Germinal center (tissue), 1 donor: ENCODE results near the gene IL1R2.

Experiments
- DNase-seq: peaks from one replicate; pipeline ENCODE4 v3.0.0; 2012; ENCODE audit warnings: mixed read lengths, low spot score

Gene IL1R2

DNA sequence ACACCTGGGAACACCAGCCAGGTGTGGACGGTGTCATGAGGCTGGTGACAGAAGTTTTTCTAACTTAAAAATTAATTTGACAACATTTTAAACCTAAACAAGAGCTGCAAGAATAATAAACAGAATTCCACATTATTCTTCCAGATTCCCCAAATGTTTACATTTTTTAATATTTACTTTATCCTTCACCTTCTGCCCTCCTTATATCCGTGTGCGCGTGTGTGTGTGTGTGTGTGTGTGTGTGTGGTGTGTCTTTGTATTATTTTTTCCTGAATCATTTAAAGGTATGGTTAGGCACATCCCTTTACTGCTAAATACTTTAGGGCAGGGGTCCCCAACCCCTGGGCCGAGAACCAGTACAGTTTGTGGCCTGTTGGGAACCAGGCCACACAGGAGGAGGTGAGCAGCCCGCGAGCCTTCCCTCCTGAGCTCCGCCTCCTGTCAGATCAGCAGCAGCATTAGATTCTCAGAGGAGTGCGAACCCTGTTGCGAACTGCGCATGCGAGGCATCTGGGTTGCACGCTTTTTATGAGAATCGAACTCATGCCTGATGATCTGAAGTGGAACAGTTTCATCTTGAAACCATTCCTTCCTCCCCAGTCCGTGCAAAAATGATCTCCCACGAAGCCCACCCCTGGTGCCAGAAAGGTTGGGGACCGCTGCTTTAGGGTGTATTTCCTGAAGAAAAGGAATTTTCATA is 16.4 kb upstream of the IL1R2 start:
- DNase-seq, result no peak

DNA sequence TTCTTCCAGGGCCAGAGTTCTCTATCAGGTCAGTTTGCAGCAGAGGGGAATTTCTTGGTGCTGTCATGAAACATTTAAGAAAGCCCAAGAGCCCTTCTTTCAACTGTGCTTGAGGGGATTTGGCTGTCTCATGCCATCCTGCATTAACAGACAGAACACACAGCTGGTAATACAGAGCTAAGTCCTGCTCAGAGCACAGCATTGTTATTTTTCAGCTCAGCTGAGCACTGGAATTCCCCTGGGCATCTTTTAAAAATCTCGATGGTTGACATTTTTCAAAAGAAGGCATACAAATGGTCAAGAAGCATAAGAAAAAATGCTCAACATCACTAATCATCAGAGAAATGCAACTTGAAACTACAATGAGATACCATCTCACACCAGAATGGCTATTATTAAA is 14.9 kb upstream of the IL1R2 start:
- DNase-seq, result no peak

DNA sequence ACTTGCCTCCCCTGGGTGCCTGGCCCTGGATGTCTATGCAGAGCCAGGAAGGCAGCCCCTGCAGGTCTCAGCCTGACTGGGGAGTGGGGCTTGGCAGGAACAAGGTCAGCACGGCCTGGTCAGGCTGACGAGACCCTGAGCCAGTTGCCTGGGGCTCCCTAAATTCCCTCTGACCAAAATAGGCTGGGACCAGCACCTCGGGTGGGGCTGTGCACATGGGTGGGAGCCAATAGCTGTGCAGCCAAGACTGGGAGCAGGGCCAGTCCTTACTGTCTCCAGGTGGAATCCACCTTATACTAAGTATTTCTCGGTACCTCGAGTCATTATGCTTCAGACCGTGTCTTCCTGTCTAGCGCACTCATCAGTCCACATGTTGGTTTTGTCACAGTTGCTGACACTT is 11.4 kb upstream of the IL1R2 start:
- no peak for DNase-seq

DNA sequence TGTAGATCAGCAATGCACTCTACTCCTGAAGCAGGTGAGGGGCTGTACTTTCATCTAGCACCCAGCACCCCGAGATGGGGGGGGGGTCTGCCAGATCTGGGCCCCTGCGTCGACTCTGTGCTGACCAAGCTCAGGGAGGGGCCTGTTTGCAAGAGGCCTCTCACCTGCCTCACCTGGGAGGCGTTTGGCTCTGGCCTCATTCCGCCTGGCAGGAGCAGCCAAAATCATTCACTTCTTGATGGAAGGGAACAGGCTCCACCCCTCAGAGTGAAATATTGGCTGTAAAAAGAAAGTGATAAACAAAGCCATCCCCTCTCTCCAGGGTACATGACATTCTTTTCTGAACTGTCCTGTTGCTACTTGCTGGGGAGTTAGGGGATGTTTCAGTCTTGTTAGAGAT is 10.7 kb upstream of the IL1R2 start:
- no peak for DNase-seq

DNA sequence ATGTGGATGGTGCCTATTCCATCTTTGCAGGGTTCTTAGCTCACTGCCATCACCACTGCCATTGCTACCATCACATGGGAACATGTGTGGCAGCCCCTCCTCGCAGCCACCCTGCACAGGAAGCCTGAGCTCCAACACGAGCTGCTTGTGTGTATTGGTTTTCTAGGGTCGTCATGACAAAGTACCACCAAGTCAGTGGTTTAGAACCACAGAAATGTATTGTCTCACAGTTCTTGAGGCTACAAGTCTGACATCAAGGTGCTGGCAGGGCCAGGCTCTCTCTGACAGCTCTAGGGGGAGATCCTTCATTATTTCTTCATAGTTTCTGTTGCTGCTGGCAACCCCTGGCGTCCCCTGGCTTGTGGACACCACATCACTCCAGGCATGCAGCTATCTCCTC is 10.3 kb upstream of the IL1R2 start:
- no peak for DNase-seq

DNA sequence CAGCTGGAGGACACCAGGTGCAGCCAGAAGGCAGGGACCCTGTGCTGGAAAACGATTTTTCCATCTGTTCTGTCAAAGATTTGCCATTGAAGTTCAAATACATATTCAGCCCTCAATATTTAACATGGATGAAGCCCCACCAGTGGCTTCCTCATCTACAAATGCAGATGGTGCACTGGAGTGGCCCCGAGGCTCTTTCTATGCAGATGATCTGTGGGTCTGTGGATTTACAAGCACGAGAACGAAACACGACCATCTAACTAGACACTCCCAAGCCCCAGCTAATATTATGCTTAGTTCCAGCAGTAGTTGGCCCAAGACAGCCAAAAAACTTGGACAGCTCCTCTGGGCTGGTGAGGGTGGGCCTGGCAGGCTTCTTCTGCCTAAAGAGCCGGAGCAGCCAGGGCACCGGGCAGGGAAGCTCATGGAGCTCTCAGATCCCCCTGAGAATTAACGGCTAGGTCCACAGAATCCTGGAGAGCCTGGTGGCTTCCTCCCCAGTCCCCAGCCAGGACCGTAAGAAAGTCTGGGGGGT is 9.2 kb upstream of the IL1R2 start:
- no peak for DNase-seq

DNA sequence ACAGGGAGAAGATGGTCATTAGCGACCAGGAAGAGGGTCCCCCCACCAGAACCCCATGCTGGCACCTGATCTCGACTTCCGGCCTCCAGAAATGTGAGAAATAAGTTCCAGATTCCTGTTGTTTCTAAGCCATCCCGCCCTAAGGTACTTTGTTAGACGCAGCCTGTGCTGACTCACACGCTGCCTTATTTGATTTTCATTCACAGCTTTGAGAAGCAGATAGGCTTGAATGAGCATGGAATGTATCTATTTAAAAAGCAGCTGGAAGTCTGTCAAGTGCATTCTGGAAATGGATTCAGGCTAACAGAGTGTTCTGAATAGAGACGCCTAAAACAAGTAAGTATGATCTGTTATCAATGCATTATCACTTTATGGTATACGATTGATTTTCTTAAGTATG is 8.3 kb upstream of the IL1R2 start:
- no peak for DNase-seq

DNA sequence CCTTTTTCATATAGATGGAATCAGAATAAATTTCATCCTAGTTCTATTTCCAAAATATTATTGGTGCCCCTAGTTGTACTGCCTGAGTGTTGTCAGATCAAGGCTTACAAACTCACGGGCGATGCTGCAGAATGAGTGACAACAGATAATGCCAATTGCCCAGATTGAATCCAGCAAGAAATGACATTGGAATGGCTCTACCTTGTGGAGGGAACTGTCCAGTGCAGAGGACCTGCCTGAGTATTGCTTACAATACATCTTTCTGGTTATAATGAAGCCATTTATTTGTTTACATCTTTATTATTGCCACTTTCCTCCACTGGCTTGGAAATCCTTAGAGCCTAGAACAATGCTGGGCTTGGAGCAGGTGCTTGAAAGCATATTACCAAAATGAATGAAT is 7.8 kb upstream of the IL1R2 start:
- DNase-seq, result no peak

DNA sequence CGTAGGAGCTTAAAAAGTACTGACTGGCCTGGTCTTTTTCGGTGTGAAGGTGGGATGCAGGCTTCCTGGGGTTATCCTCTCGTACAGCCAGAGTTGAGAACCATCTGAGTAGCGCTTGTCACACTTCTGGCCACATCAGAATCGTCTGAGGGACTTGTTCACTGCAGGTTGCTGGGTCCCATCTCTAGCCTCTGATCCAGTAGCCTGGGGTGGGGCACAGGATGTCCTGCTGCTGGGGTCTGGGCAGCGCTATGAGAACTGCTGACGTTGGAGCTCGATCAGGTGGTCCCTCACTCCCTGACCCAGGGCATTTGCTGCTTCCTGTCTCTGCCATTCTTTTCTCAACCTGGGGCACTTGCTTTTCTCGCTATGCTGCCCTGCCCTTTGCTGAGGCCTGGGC is 7.1 kb upstream of the IL1R2 start:
- DNase-seq, result no peak

DNA sequence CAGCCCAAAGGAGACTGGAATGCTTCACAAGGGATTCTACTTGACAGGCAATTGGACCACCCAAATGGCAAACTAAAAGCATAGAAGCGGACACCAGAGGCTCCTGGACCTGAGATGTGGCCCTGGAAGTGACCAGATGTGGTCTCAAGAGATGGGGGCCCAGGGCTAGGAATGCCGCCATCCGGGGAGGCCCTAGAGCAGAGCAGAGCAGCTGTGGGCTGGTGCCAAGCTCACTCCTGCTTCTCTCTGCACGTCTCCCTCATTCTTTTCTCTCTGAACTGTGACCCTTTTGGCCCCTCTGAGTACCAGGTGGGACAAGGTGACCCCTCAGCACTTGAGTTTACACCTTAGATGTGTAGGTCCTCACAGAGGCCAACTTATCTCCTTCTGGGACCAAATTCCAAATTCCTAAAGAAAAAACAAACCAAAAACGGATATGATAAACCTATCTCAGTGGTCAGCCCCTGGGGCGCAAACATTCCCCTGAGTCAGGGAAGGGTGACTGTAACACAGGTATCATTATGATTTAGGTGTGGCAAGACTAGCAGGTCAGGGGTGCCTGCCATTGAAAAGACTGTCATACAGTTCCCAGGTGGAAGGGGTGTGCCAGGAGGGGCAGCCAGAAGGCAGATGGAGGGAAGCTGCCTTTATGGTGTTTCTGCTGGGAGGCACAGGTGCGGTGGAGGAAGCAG is 6.5 kb upstream of the IL1R2 start:
- no peak for DNase-seq

DNA sequence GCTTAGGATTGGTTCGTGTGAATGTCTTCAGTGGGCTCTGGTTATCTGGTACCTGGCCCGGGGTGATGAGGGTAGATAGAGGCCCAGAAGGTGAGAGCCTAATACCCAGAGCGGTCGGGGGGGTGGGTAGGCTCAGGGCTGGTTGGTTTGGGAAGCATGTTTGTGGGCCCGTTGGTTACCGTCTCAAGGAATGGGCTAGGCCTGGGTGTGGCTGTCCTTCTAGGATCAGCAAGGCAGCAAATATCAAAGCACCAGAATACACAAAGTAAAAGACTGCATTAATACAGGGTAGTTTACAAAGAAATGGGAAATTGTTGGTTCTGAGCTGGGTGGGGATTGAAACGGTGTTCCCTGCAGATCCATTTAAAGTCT is 6.0 kb upstream of the IL1R2 start:
- DNase-seq, result no peak

DNA sequence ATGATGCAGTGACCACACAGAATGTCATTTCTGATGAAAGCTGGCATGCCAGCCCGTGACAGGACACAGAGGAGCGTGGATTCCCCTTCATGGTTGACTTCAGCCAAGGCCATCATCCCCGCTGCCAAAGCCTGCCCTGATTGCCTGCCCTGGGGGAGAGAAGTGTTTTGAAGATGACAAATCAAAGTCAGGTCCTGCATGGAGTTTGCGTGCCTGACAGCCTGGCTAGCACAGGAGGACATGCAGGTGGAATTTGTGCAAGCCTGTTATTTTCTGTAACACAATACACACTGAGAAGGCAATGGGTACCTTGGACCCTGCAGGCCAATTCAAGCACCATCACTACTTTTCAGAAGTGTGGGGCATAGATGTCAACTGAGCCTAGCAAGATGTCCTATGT is 5.4 kb upstream of the IL1R2 start:
- DNase-seq, result no peak

DNA sequence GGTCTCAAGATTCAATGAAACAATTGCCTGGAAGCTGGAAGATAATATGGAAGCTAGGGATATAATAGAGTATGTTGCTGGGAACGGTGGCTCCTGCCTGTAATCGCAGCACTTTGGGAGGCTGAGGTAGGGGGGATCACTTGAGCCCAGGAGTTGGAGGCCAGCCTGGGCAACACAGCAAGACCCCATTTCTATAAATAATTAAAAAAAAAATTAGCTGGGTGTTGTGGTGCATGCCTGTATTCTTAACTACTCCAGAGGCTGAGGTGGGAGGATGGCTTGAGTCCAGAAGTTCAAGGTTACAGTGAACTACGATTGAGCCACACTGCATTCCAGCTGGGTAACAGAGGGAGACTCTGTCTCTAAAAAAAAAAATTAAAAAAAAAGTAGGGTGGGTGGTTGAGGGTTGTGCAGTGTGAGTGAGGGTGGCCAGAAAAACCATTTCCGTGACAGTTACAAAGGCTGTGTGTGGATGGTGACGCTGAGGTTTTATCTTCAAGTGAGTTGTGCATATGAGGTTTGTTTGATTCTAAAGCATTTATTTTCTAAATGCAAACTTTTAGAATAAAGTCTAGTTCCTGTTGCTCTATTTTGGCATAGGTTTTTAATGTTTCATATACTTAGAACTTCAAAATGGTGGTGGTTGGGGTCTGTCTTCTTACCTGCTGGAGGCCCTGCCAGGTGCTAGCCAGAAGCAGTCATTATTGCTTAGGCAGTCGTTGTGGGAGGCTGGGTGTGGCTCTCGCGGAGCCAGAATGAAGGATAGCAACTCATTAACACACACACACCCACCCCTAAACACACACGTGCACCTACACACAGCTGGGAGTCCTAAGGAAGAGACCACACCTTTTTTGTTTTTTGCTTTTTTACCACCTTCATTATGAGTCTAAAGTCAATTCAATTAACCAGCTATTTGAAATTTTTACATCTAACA is 4.7 kb upstream of the IL1R2 start:
- DNase-seq, result no peak

DNA sequence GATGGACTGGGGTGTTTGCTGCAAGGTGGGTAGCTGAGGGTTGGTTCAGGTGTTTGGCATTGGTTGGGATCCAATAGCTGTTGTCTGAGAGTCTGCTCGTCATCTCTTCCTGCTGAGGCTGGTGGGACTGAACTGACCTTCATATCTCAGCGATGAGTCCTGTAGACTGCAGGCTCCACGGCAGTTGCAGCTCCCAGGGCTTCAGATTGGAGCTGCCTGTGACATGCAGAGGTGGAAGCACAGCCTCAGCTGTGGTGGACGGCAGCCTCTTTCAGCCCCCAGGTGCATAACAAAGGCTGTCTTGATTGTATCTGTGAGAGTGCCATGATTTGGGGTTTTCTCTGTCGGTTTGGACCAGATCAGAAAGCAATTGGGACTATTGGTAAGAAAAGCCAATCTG is 3.9 kb upstream of the IL1R2 start:
- no peak for DNase-seq

DNA sequence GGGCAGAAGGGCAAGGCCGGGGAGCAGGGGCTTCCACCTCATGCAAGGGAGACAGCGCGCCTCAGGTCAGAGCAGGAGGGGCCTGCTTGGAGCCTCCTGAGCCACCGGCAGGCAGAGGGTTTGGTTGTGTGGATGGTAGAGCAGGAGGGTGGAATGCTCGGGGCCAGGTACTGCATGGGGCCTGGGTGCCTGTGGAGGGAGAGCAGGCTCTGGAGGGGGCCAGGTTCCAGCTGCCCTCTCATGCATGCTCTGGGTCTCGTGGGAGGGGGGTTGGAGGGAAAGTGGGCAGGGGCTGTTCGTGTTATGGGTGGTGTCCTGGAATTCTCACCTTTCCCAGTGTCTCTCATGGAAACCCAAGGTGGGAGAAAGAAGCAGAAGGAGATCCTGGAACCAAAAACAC is 3.2 kb upstream of the IL1R2 start:
- DNase-seq, result no peak

DNA sequence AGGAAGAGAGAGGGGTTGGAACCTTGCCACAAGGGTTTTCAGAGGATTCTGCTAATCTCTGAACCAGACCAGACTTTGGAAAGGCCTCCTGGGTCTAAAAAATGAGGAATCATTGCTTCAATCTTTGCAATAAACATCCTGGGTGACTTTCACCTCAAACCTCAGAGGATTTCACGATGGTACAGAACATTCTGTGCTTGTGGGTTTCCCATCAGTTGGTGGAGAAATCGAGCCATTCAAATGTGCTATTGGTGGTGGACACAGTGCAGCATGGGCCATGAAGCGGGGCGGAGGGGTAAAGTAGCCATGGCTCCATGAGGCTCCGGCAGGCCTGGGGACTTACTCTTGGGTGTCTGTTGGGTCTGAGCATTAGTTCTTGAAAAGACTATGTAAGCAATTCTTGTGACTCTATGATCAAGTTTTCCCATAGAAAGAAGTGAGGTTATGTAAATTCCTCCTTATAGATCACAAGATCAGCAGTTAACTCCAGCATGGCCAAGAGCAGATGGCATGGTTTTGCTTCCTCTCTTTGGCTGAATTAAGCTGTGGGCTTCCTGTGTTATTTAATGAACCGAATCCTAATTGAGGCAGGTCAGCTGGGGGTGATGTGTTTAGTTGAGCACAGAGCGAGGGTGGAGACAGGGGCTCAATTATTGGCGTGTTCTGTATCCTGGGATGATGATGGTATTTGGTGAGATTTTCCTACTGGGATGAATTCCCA is 1.9 kb upstream of the IL1R2 start:
- DNase-seq, result peak; percentile 55

DNA sequence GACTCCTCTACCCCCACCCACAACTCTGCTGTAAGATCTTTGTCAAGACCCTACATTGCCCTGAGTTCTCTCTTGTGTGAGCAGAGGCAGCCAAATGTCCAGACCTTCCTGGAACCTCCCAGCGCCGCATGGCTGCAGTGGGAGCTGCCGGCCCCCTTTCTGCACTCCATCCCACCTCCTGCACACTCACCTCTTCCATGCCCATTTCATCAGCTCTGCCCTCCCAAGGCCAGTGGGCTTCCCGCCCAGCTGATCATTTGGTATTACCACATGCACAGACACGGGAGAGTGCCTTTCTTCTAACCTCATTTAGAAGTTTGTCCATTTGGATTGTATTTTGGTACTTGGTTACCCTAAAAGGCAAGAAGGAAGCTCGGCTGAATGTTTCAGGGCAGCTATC is 2.0 kb downstream of the IL1R2 start:
- no peak for DNase-seq

DNA sequence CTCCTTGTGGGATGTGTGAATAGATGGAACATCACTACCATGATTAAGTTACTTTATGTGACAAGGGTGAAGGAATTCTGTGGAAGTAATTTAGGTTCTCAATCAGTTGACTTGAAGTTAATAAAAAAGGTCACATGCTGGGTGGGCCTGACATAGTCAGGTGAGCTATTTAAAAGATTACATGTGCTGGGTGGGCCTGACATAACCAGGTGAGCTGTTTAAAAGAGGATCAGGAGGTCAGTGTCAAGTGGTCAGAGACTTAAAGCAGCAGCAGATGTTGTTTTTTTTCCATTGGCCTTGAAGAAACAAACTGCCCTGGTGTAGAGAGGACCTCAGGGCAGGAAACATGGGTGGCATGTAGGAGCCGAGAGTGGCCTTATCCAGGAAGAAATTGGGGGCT is 3.3 kb downstream of the IL1R2 start:
- no peak for DNase-seq

DNA sequence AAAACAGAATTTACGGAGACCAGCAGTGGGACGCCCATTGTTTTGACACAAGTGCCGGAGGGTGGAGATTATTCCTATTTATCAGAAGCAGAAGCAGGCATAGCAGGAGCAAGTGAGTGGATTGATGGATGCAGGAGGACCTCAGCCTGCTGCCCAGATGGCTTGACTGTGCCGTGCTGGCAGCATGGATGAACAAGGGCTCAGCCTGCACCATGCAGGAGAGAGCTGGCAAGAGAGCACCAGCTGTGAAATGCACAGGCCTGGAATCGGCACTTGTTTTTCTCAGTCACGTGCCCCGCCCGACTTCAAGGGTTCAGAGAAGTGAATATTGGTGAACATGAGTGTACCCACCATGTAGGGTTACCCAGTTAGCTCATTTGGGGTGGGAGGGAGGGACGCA is 4.0 kb downstream of the IL1R2 start:
- no peak for DNase-seq

DNA sequence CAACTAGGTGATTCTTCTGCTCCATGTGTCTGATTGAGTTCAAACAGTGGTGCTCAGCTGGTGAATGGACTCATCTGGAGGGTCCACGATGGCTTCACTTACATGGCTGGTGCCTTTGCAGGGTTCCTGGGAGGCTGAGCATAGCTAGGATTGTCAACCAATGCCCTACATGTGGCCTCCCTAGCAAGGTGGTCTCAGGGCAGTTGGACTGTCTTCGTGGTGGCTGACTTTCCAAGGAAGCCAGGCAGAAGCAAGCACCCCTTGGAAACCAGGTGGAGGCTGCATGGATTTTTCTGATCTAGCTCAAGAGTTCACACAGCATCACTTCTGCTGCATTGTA is 6.8 kb downstream of the IL1R2 start:
- DNase-seq, result no peak

DNA sequence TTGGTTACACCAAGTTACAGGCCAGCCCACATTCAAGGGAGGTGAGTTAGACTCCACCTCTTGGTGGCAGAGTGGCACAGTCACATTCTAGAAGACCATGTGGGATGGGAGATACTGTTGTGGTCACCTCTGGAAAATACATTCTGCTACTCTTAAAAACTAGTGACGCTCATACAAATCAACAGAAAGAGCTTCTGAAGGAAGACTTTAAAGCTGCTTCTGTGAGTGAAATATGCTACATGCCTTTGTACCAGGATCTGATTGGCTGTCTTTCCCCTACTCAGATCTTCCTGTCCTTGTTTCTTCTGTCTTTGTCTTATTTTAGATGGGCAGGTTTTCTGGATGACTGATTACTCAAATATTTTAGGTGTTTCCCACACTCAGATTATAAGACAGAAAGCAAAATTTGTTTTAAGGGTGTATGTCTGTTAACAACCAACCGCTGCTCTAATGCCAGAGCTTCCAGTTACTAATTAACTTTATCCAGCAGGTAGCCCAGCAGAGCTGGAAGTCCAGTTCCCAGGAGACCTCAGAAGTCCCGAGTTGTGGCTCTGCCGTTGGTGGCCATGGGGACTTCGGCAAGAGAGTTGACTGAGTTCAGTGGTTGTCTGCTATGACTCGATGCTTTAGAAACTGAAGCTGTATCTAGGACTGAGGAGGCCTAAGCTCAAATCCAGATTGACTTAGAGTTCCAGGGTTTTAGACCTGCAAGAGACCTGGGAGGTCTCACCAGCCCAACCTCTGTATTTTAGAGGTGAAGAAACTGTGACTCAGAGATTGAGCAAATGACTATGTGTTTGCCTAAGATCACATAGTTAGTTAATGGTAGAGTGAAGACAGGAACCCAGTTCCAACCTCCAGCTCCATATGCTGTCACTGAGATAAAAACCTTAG is 7.4 kb downstream of the IL1R2 start:
- DNase-seq, result no peak
